Smooth muscle cell (in vitro differentiated cells): Measurements from ENCODE around the gene GPR157. TPM values are rescaled to one million over a fixed set of nuclear protein-coding genes. Genes with fewer than 3 reads are reported as not detected.

Source experiments
- DNase-seq: peaks from one replicate; lab custom pipeline; 2025; ENCODE audit not compliant: unreplicated experiment; lab: John Stamatoyannopoulos, UW
- H2AFZ ChIP-seq: fragments of 200-600 bp; sonication (generic); 2 replicates; pipeline ENCODE4 v1.6.0; 2016; ENCODE audit warnings: antibody characterized with exemption, low read depth, mild to moderate bottlenecking
- H3F3A ChIP-seq: fragments of 200-600 bp; sonication (generic); 2 replicates; pipeline ENCODE4 v1.6.0; 2017; ENCODE audit warnings: antibody characterized with exemption, low read depth
- H3K27ac ChIP-seq: fragments of 200-600 bp; sonication (generic); 2 replicates; pipeline ENCODE4 v1.5.1; 2016; ENCODE audit warnings: low read depth, mild to moderate bottlenecking
- H3K27me3 ChIP-seq: fragments of 200-600 bp; sonication (generic); 2 replicates; pipeline ENCODE4 v1.6.1; 2016; ENCODE audit warnings: low read depth, mild to moderate bottlenecking
- H3K36me3 ChIP-seq: fragments of 200-600 bp; sonication (generic); 2 replicates; pipeline ENCODE4 v1.5.1; 2016; ENCODE audit warnings: low read depth
- H3K4me1 ChIP-seq: fragments of 200-600 bp; sonication (generic); 2 replicates; pipeline ENCODE4 v1.5.1; 2016; ENCODE audit warnings: low read depth
- H3K4me2 ChIP-seq: fragments of 200-600 bp; sonication (generic); 2 replicates; pipeline ENCODE4 v1.6.0; 2016; ENCODE audit warnings: mild to moderate bottlenecking
- H3K4me3 ChIP-seq: fragments of 200-600 bp; sonication (generic); 2 replicates; pipeline ENCODE4 v1.5.1; 2016; ENCODE audit warnings: mild to moderate bottlenecking
- H3K79me2 ChIP-seq: fragments of 200-600 bp; sonication (generic); 2 replicates; pipeline ENCODE4 v1.6.0; 2016; ENCODE audit warnings: low read depth, mild to moderate bottlenecking
- H3K9ac ChIP-seq: fragments of 200-600 bp; sonication (generic); 2 replicates; pipeline ENCODE4 v1.6.0; 2016; ENCODE audit warnings: low read depth
- H3K9me3 ChIP-seq: fragments of 200-600 bp; sonication (generic); replicated peaks from 2 replicates; pipeline ENCODE4 v1.5.1; 2016; ENCODE audit warnings: low read depth
- H4K20me1 ChIP-seq: fragments of 200-600 bp; sonication (generic); 2 replicates; pipeline ENCODE4 v1.6.0; 2016; ENCODE audit warnings: low read depth
- WGBS: methylation state at CpG from one replicate; pipeline ENCODE4 v1.1.7; 2016; ENCODE audit warnings: low lambda C conversion rate; 5-methylcytosine and 5-hydroxymethylcytosine counted together
- polyA plus RNA-seq: library from polyadenylated mRNA; unstranded; fragments of >200 nt; fragmentation: Nextera tagmentation; extraction: Ambion mirVana; gene quantifications from 2 replicates; pipeline ENCODE4 v1.2.1, GENCODE V29; 2016
- total RNA-seq: library from RNA; depleted of rRNA; stranded (reverse); fragments of >200 nt; gene quantifications from 2 replicates; pipeline ENCODE4 v1.2.3, GENCODE V29; 2014
- TF ChIP-seq, protein P1 (sequence below): fragments of 200-600 bp; sonication (generic); IDR thresholded peaks from 2 replicates; pipeline ENCODE4 v1.5.1; 2017; ENCODE audit warnings: borderline replicate concordance, mild to moderate bottlenecking, antibody characterized with exemption; ENCODE audit not compliant: insufficient read depth, poor library complexity, severe bottlenecking

GPR157 gene
- total and polyA plus RNA-seq, 2 experiments from 2014 or later = 1.6 to 2.8 TPM

DNA sequence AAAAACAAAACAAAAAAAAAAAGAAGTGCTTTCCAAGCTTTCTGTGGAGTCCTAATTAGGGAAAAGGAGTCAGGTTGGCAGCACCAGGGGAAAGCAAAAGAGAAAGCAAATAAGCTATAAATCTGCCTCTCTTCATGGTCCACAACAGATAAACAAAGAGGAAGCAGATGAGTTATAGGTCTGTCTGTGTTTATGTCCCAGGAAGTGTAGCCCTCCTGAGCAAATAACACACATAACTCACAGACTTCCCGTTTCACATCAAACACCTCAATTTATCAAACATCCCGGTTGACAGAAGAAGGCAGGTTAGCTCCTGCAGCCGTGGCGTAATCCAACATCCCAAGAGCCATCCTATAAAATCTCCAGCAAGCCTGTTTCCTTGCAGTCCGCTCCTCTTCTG is 53.9 kb downstream of the GPR157 start:
- 50% methylated on average over 5 of the region's 5 CpGs for WGBS
- DNase-seq = no peak

DNA sequence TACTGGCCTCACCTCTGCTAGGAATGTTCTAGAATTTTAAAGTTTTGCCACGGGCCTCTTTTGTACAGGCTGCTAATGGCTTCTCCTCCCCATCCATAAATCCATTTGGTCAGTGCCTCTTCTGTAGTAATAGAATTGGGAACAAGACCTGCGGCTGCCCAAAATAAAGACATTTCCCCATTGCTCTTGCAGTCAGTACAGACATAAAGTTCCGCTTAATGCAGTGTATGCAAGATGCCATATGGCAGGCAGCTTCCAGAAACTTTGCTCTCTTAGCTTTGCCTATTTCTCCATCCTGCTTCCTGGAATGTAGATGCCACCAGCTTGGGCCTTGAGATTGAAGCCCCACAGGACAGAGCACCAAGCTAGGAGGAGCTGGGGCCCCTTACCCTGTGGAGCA is 55.8 kb downstream of the GPR157 start:
- H3K9ac ChIP-seq = no peak overlapping the region
- H3F3A ChIP-seq = no peaks in the 10 kb centered on the region
- H3K27me3 ChIP-seq = no peaks in the 10 kb centered on the region
- H3K9me3 ChIP-seq = no peaks in the 10 kb centered on the region
- DNase-seq = no peak
- no peak overlapping the region for H3K4me3 ChIP-seq
- H3K4me1 ChIP-seq = peaks cover 5% of the 10 kb centered on the region
- no peak overlapping the region for H2AFZ ChIP-seq
- H4K20me1 ChIP-seq = no peaks in the 10 kb centered on the region
- no peaks in the 10 kb centered on the region for H3K36me3 ChIP-seq
- no peaks in the 10 kb centered on the region for H3K79me2 ChIP-seq
- H3K4me2 ChIP-seq = no peak overlapping the region
- WGBS = 99% methylated on average over 3 of the region's 3 CpGs
- H3K27ac ChIP-seq = no peak overlapping the region
- TF ChIP-seq, protein P1, sequence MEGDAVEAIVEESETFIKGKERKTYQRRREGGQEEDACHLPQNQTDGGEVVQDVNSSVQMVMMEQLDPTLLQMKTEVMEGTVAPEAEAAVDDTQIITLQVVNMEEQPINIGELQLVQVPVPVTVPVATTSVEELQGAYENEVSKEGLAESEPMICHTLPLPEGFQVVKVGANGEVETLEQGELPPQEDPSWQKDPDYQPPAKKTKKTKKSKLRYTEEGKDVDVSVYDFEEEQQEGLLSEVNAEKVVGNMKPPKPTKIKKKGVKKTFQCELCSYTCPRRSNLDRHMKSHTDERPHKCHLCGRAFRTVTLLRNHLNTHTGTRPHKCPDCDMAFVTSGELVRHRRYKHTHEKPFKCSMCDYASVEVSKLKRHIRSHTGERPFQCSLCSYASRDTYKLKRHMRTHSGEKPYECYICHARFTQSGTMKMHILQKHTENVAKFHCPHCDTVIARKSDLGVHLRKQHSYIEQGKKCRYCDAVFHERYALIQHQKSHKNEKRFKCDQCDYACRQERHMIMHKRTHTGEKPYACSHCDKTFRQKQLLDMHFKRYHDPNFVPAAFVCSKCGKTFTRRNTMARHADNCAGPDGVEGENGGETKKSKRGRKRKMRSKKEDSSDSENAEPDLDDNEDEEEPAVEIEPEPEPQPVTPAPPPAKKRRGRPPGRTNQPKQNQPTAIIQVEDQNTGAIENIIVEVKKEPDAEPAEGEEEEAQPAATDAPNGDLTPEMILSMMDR = no peak

More for the DNA sequence above, 53.9 kb downstream of the GPR157 start:
- TF ChIP-seq, protein P1 = no peak
- H3K27me3 ChIP-seq = no peaks in the 10 kb centered on the region
- no peak overlapping the region for H3K4me3 ChIP-seq
- no peak overlapping the region for H3K9ac ChIP-seq
- no peak overlapping the region for H2AFZ ChIP-seq
- no peaks in the 10 kb centered on the region for H4K20me1 ChIP-seq
- H3K4me2 ChIP-seq = no peak overlapping the region
- H3F3A ChIP-seq = no peaks in the 10 kb centered on the region
- no peaks in the 10 kb centered on the region for H3K9me3 ChIP-seq
- no peaks in the 10 kb centered on the region for H3K36me3 ChIP-seq
- no peaks in the 10 kb centered on the region for H3K4me1 ChIP-seq
- no peaks in the 10 kb centered on the region for H3K79me2 ChIP-seq
- H3K27ac ChIP-seq = no peak overlapping the region

DNA sequence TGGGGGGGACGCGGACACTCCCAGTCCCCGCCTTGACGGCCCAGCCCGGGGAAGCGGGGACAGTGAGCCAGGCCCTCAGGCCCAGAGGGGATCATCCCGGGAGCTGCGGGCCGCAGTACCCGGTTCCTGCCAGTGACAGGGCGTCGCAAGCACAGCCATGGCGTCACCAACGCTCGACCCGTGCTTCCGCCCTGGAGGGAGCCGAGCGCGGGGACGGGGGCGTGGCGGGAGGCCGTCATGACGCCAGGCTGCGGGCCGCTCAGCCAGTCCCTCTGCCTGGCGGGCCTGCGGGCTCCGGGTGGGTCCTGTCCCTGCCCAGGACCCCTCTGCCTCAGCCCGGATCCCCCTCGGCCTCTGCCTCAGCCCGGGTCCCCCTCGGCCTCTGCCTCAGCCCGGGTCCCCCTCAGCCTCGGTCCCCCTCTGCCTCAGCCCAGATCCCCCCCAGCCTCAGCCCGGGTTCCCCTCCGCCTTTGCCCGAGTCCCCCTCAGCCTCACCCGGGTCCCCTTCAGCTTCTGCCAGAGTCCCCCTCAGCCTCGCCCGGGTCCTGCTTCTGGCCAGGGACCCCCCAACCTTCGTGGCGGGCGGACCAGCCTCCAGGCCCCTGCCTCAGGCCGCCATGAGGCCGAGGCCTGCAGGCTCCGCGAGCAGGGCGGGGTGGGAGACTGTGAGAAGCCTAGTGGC is 57.2 kb downstream of the GPR157 start:
- H3K9ac ChIP-seq = no peak overlapping the region
- no peak overlapping the region for H2AFZ ChIP-seq
- H3K27ac ChIP-seq = no peak overlapping the region
- H3F3A ChIP-seq = no peaks in the 10 kb centered on the region
- no peaks in the 10 kb centered on the region for H3K27me3 ChIP-seq
- DNase-seq = no peak
- TF ChIP-seq, protein P1 = no peak
- WGBS = 97% methylated on average over 38 of the region's 50 CpGs
- no peaks in the 10 kb centered on the region for H4K20me1 ChIP-seq
- H3K4me3 ChIP-seq = no peak overlapping the region
- H3K9me3 ChIP-seq = no peaks in the 10 kb centered on the region
- no peaks in the 10 kb centered on the region for H3K36me3 ChIP-seq
- peaks cover 5% of the 10 kb centered on the region for H3K4me1 ChIP-seq
- no peaks in the 10 kb centered on the region for H3K79me2 ChIP-seq
- H3K4me2 ChIP-seq = no peak overlapping the region

DNA sequence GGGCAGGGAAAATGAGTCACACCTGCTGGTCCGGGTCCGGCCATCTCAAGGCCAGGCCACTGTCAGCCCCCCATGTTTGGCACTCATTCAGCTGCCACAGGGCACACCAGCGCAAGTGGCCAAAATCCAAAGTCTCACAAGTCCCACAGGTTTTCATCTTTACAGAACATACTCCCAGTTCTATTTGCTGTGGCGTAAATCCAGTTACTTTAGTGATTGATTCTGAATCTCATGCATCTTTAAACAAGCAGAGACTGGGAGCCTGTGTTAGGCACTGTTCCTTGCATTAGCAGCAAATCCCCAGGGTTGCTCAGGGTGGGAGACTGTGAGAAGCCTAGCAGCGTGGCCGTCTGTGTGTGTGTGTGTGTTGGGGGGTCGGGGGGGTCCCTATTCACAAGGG is 58.4 kb downstream of the GPR157 start:
- H3K27me3 ChIP-seq = no peaks in the 10 kb centered on the region
- no peak for DNase-seq
- TF ChIP-seq, protein P1 = no peak
- no peak overlapping the region for H2AFZ ChIP-seq
- H3K9me3 ChIP-seq = no peaks in the 10 kb centered on the region
- no peak overlapping the region for H3K9ac ChIP-seq
- H4K20me1 ChIP-seq = no peaks in the 10 kb centered on the region
- H3K4me2 ChIP-seq = no peak overlapping the region
- H3K27ac ChIP-seq = no peak overlapping the region
- H3K36me3 ChIP-seq = no peaks in the 10 kb centered on the region
- H3K79me2 ChIP-seq = no peaks in the 10 kb centered on the region
- no peak overlapping the region for H3K4me3 ChIP-seq
- peaks cover 5% of the 10 kb centered on the region for H3K4me1 ChIP-seq
- no peaks in the 10 kb centered on the region for H3F3A ChIP-seq
- WGBS = 85% methylated on average over 7 of the region's 7 CpGs
